Sigmoid colon (tissue), 7 donors: ENCODE measurements around the gene CYTH4. TPM values are rescaled to one million over a fixed set of nuclear protein-coding genes. Genes with fewer than 3 reads are reported as not detected.

Experiments
- DNase-seq: peaks from one replicate; pipeline ENCODE4 v3.0.0-alpha.2; 2019
- H3K27ac ChIP-seq, 4 donors: fragments of 200-600 bp; sonication (generic); one replicate each; pipeline ENCODE4 v1.5.1; 2016 to 2019; ENCODE audit warnings: mild to moderate bottlenecking in 1 of 4
- H3K27me3 ChIP-seq, 3 donors: fragments of 200-600 bp; sonication (generic); one replicate each; pipeline ENCODE4 v1.5.1; 2019; ENCODE audit warnings: mild to moderate bottlenecking in 1 of 3
- H3K36me3 ChIP-seq, 4 donors: fragments of 200-600 bp; sonication (generic); one replicate each; pipeline ENCODE4 v1.5.1; 2016 to 2019
- H3K4me1 ChIP-seq, 4 donors: fragments of 200-600 bp; sonication (generic); one replicate each; pipeline ENCODE4 v1.5.1; 2017 to 2019
- H3K4me3 ChIP-seq, 4 donors: fragments of 200-600 bp; sonication (generic); one replicate each; pipeline ENCODE4 v1.5.1; 2017 to 2019; ENCODE audit warnings: mild to moderate bottlenecking in 2 of 4, moderate library complexity in 1 of 4
- H3K9me3 ChIP-seq, 4 donors: fragments of 200-600 bp in 3 of 4; sonication (generic) in 3 of 4; one replicate each; pipeline versions ENCODE4 v1.5.1 to v1.6.1; 2013 to 2019
- CTCF ChIP-seq, 4 experiments: fragments of 450-650 bp in 3 of 4; fragments of 200-600 bp in 1 of 4; IDR thresholded peaks; one replicate each; pipeline ENCODE4 v1.5.1; 2016 to 2019; ENCODE audit warnings: antibody characterized with exemption in 4 of 4, mild to moderate bottlenecking in 3 of 4, moderate library complexity in 2 of 4
- EP300 ChIP-seq, 4 donors: sonication (generic); formaldehyde crosslinking; IDR thresholded peaks; one replicate each; pipeline ENCODE4 v1.6.1; 2017; ENCODE audit warnings: antibody characterized with exemption in 4 of 4
- POLR2A ChIP-seq, 2 donors: fragments of 450-650 bp; IDR thresholded peaks; one replicate each; pipeline ENCODE4 v1.6.1; 2016; ENCODE audit warnings: antibody characterized with exemption in 2 of 2, mild to moderate bottlenecking in 2 of 2, moderate library complexity in 2 of 2
- POLR2AphosphoS5 ChIP-seq, 4 donors: sonication (generic); formaldehyde crosslinking; IDR thresholded peaks; one replicate each; pipeline ENCODE4 v1.6.1; 2017; ENCODE audit warnings: antibody characterized with exemption in 4 of 4
- WGBS, 2 donors: extraction: QIAGEN DNeasy Blood & Tissue Kit; methylation state at CpG; one replicate each; pipeline ENCODE4 v1.1.7; 2013; 5-methylcytosine and 5-hydroxymethylcytosine counted together
- intact Hi-C: fragments of 100-400 bp; cut with DNase I; formaldehyde crosslinking; loops from one replicate; pipeline ENCODE4 v1.15.1; 2023
- polyA plus RNA-seq, 3 donors: library from polyadenylated mRNA; stranded (reverse); fragments of 200-250 nt; gene quantifications; one replicate each; pipeline ENCODE4 v1.2.3, GENCODE V29; 2013
- total RNA-seq, 4 donors: library from RNA; depleted of rRNA; stranded (reverse); fragments of >200 nt; gene quantifications; one replicate each; pipeline ENCODE4 v1.1.0, GENCODE V29; 2016
- donor health status: healthy with polysubstance abuse.
- donor health status: Bipolar disorder and iron deficiency.
- donor health status: healthy.

Gene CYTH4
- total and polyA plus RNA-seq, 7 donors: 4.2 to 22.0 (median 7.2) TPM

- TF ChIP-seq CTCF (IDR thresholded peaks at IDR 0.05): no peak
- TF ChIP-seq POLR2A (IDR thresholded peaks at IDR 0.05): no peak
- no peak for TF ChIP-seq POLR2AphosphoS5 (IDR thresholded peaks at IDR 0.05)
- no peak for TF ChIP-seq EP300 (IDR thresholded peaks at IDR 0.05)
Observed at GRCh38 chr22:37353839-37354238, 71.5 kb downstream of the CYTH4 start.

GRCh38 chr22:37354261-37354660 is 72.0 kb downstream of the CYTH4 start:
- H3K36me3 ChIP-seq: no peaks in the 10 kb centered on the region
- DNase-seq: no peak
- no peaks in the 10 kb centered on the region for H3K4me1 ChIP-seq
- H3K4me3 ChIP-seq: no peak overlapping the region
- H3K9me3 ChIP-seq: no peaks in the 10 kb centered on the region
- 24 to 69% methylated on average over 4 of the region's 4 CpGs for WGBS, 2 donors
- TF ChIP-seq CTCF (IDR thresholded peaks at IDR 0.05): no peak
- intact Hi-C loops: no loop called here
- peaks cover 0 to 25% (median 0%) of the 10 kb centered on the region in 3 donors for H3K27me3 ChIP-seq
- no peak overlapping the region for H3K27ac ChIP-seq

More at GRCh38 chr22:37353839-37354238, 71.5 kb downstream of the CYTH4 start:
- DNase-seq: no peak
- Histone ChIP-seq H3K4me1 (no peaks in the 10 kb centered on the region), H3K27me3 (peaks cover 0 to 25% (median 0%) of the 10 kb centered on the region in 3 donors), H3K27ac (no peak overlapping the region), H3K4me3 (no peak overlapping the region), H3K9me3 (no peaks in the 10 kb centered on the region), H3K36me3 (no peaks in the 10 kb centered on the region)
- intact Hi-C loops: no loop called here
- 82 to 88% methylated on average over 16 of the region's 16 CpGs for WGBS, 2 donors

- H3K4me1 ChIP-seq: no peaks in the 10 kb centered on the region
- intact Hi-C loops: no loop called here
- 75 to 86% methylated on average over 5 of the region's 5 CpGs for WGBS, 2 donors
Observed at GRCh38 chr22:37354670-37355069, 72.4 kb downstream of the CYTH4 start.

GRCh38 chr22:37355174-37355573 is 72.9 kb downstream of the CYTH4 start:
- Histone ChIP-seq H3K9me3 (no peaks in the 10 kb centered on the region), H3K4me1 (no peaks in the 10 kb centered on the region), H3K27me3 (peaks cover 0 to 25% (median 0%) of the 10 kb centered on the region in 3 donors), H3K27ac (no peak overlapping the region), H3K4me3 (no peak overlapping the region), H3K36me3 (no peaks in the 10 kb centered on the region)
- WGBS, 2 donors: 88 to 91% methylated on average over 14 of the region's 14 CpGs
- no peak for TF ChIP-seq CTCF (IDR thresholded peaks at IDR 0.05)
- DNase-seq: no peak
- intact Hi-C loops: no loop called here

More at GRCh38 chr22:37354670-37355069, 72.4 kb downstream of the CYTH4 start:
- H3K27me3 ChIP-seq: peaks cover 0 to 25% (median 0%) of the 10 kb centered on the region in 3 donors
- H3K36me3 ChIP-seq: no peaks in the 10 kb centered on the region
- no peak overlapping the region for H3K4me3 ChIP-seq
- H3K9me3 ChIP-seq: no peaks in the 10 kb centered on the region
- TF ChIP-seq POLR2A (IDR thresholded peaks at IDR 0.05) (no peak), POLR2AphosphoS5 (IDR thresholded peaks at IDR 0.05) (no peak), CTCF (IDR thresholded peaks at IDR 0.05) (no peak), EP300 (IDR thresholded peaks at IDR 0.05) (no peak)
- H3K27ac ChIP-seq: no peak overlapping the region
- DNase-seq: no peak

- Histone ChIP-seq H3K4me1 (no peaks in the 10 kb centered on the region), H3K9me3 (no peaks in the 10 kb centered on the region), H3K27ac (no peak overlapping the region), H3K4me3 (no peak overlapping the region), H3K36me3 (no peaks in the 10 kb centered on the region), H3K27me3 (peaks cover 0 to 29% (median 0%) of the 10 kb centered on the region in 3 donors)
- DNase-seq: no peak
- no peak for TF ChIP-seq POLR2A (IDR thresholded peaks at IDR 0.05)
- no peak for TF ChIP-seq CTCF (IDR thresholded peaks at IDR 0.05)
- no peak for TF ChIP-seq EP300 (IDR thresholded peaks at IDR 0.05)
- no peak for TF ChIP-seq POLR2AphosphoS5 (IDR thresholded peaks at IDR 0.05)
- WGBS, 2 donors: 77 to 79% methylated on average over 8 of the region's 8 CpGs
- intact Hi-C loops: no loop called here
Observed at GRCh38 chr22:37356922-37357321, 74.6 kb downstream of the CYTH4 start.
